ENCODE data around the gene RIPK1.

GRCh38 chr6:3088968-3089367 lies 20.7 kb downstream of the RIPK1 start:
- TF ChIP-seq, protein P1, sequence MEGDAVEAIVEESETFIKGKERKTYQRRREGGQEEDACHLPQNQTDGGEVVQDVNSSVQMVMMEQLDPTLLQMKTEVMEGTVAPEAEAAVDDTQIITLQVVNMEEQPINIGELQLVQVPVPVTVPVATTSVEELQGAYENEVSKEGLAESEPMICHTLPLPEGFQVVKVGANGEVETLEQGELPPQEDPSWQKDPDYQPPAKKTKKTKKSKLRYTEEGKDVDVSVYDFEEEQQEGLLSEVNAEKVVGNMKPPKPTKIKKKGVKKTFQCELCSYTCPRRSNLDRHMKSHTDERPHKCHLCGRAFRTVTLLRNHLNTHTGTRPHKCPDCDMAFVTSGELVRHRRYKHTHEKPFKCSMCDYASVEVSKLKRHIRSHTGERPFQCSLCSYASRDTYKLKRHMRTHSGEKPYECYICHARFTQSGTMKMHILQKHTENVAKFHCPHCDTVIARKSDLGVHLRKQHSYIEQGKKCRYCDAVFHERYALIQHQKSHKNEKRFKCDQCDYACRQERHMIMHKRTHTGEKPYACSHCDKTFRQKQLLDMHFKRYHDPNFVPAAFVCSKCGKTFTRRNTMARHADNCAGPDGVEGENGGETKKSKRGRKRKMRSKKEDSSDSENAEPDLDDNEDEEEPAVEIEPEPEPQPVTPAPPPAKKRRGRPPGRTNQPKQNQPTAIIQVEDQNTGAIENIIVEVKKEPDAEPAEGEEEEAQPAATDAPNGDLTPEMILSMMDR (IDR thresholded peaks at IDR 0.05; ENCODE audit: insufficient read depth, low read length, poor library complexity, severe bottlenecking): no peak
- TF ChIP-seq EZH2phosphoT487 (conservative IDR thresholded peaks at IDR 0.05; ENCODE audit: low read length): no peak

Measured in SU-DHL-6 (cell line).